ENCODE data around the gene HOXD4.

Gene HOXD4

GRCh38 chr2:176172895-176173566 lies 21.7 kb downstream of the HOXD4 start:
- DNase-seq: no peak

GRCh38 chr2:176173567-176174381 lies 22.4 kb downstream of the HOXD4 start:
- no peak for DNase-seq

- no peak for DNase-seq
Observed at GRCh38 chr2:176174382-176174823, 23.1 kb downstream of the HOXD4 start.

- DNase-seq: peak; percentile 57
Observed at GRCh38 chr2:176174824-176175708, 23.7 kb downstream of the HOXD4 start.

GRCh38 chr2:176175709-176176607 lies 24.6 kb downstream of the HOXD4 start:
- DNase-seq: no peak

- DNase-seq: no peak
Observed at GRCh38 chr2:176177580-176178037, 26.3 kb downstream of the HOXD4 start.

GRCh38 chr2:176178038-176178756 lies 26.8 kb downstream of the HOXD4 start:
- DNase-seq: no peak

GRCh38 chr2:176178757-176179295 lies 27.5 kb downstream of the HOXD4 start:
- DNase-seq: no peak

GRCh38 chr2:176181551-176181950 lies 30.2 kb downstream of the HOXD4 start:
- no peak for DNase-seq

- no peak for DNase-seq
Observed at GRCh38 chr2:176182671-176183070, 31.3 kb downstream of the HOXD4 start.

GRCh38 chr2:176184749-176185148 lies 33.4 kb downstream of the HOXD4 start:
- DNase-seq: no peak

GRCh38 chr2:176186024-176186423 lies 34.7 kb downstream of the HOXD4 start:
- DNase-seq: no peak

GRCh38 chr2:176187200-176187898 lies 36.0 kb downstream of the HOXD4 start:
- no peak for DNase-seq

- peak; percentile 56 for DNase-seq
Observed at GRCh38 chr2:176187899-176188773, 36.8 kb downstream of the HOXD4 start, which contains the start of gene HOXD1. Gene HOXD1, plus strand, starts transcription at chr2:176188668. Its CDS starts 134 bp downstream, at chr2:176188802.

- DNase-seq: peak; percentile 39
Observed at GRCh38 chr2:176188774-176189680, 37.7 kb downstream of the HOXD4 start.

GRCh38 chr2:176189681-176190641 lies 38.6 kb downstream of the HOXD4 start:
- no peak for DNase-seq

- no peak for DNase-seq
Observed at GRCh38 chr2:176192351-176192750, 41.0 kb downstream of the HOXD4 start.

All from left hindlimb (tissue), 1 donor.